NCI-H82 treated with DMSO at 0.1 percent for 48 hours (cell line): ENCODE measurements around the gene GPC3.

Experiments
- DNase-seq: peaks from one replicate; lab custom pipeline; 2025; ENCODE audit not compliant: unreplicated experiment; lab: John Stamatoyannopoulos, UW

GPC3 gene

DNA sequence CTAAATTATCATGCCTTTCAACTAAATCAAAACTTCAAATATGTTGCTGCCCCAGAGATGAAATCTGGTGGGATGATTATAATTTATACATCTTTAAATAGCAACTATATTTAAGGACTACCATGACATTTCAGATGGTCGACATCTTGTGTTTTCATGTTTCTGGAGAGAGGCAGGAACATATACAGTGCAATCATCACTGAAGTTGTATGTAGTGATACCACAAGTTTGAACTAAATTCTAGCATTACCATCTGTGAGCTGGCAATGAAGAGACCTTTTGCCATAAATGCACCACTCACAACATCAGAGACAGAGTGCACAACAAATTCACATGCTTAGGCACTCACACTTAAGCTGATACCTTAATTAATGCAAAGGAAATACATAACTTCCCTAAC is 373.7 kb downstream of the GPC3 start:
- no peak for DNase-seq

- no peak for DNase-seq
Observed at GRCh38 chrX:133610056-133610455, 375.3 kb downstream of the GPC3 start.

- DNase-seq = no peak
Observed at GRCh38 chrX:133609166-133609565, 376.2 kb downstream of the GPC3 start.

DNA sequence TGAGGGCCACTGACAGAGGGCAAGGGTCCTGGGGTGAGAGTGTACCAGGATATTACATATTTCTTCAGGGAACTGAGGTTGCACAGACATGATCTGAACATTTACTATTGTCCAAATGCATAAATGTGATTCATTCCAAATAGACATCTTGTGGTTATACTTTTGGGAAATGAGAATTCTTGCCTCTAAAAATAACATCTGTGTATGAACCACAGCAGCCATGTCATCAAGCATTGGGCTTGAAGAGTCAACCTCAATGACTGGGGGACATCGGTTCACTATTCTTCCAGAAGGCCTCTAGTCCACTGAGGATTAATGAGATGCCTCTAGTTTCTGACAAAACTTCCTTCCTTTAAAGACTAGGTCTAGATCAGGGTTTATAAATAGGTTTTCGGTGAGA is 377.0 kb downstream of the GPC3 start:
- no peak for DNase-seq

DNA sequence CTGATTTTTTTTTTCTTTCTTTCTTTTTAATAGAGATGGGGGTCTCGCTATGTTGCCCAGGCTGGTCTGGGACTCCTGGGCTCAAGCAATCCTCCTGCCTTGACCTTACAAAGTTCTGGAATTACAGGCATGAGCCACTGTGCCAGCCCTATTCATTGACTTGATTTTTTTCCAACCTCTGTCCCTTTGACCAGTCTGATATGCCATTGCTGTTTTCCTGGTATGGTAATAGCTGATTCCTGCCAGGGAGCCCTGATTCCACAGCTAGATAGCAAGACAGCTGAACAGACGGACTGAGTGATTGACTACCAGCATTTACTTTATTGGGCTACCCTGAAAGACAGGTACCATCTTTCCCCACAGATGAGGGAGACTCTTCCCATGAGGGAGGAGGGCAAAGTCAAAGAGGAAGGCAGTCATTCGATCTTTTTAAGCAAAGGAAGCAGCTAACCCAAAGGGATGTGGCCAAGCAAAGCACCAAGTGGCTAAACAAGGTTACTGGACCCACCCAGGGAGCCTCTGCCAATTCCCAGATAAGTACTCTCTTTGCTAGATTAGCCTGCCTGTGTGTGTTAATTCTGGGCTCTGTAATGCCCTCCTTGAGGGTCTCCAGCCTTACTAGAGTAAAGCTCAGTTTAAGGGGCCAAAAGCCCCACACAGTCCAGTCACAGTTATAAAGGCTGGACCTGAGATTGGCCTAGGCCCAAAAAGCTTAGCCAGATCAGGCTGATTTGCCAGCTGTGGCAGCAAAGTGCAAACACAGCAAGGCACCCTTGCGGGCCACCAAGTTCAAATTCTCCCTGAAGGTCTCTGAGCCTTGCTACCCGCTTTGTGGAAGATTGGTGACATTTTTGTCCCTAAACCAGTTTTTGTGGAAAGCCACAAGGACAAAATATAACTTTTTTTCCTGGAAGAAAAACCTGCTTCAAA is 377.7 kb downstream of the GPC3 start:
- DNase-seq = no peak

DNA sequence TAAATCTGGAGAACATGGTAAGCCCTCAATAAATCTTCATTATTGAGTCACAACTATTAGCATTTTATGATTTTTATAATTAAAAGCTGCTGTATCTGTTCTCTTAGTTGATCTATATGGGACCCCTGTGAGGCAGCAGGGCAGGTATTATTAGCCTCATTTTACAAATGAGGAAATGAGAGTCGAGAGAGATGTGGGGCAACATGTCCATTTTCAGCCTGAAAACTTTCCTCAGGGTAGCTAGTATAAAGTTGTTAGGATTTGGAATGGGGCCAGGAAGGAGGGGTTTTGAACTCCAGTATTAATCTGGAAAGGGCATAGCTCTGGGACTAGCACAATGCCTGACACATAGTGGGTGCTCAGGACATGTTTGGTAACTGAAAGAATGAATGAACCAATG is 378.4 kb downstream of the GPC3 start:
- no peak for DNase-seq

GRCh38 chrX:133604801-133605200 is 380.6 kb downstream of the GPC3 start:
- no peak for DNase-seq

DNA sequence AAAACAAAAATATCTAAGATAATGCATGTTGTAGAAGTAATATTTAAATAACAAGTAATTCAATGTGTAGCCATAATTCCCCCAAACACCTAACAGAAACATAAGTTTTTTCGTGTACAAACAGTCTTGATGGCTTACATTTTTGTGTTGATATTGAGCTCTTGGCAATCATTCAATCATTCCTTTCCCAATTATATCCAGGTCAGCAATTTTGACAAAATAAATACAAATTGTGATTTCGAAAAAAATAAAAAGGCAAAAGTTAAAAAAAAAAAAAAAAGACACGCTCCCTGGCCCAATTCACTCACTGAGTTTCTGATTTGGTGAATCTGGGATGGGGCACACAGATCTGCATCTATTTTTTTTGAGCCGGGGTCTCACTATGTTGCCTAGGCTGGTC is 382.5 kb downstream of the GPC3 start:
- no peak for DNase-seq

- DNase-seq = no peak
Observed at GRCh38 chrX:133601116-133601515, 384.3 kb downstream of the GPC3 start.

DNA sequence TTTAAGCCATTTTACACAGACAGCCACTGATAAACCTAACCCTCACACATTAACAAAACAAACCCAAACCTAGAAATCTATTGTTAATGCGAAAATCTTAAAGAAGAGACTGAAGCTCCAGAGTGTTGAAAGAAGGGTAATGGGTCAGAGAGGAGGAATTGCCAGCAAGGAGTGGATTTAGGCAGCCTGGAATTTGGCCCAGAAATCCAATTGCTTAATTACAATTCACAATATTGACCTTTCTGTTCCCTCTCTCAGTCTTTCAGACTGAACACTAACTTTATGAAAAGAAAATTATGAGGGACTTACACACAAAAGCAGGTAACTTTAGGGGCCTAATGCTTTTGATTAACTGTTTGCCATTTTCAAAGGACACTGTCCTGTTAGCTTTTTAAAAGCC is 384.9 kb downstream of the GPC3 start:
- DNase-seq = no peak

DNA sequence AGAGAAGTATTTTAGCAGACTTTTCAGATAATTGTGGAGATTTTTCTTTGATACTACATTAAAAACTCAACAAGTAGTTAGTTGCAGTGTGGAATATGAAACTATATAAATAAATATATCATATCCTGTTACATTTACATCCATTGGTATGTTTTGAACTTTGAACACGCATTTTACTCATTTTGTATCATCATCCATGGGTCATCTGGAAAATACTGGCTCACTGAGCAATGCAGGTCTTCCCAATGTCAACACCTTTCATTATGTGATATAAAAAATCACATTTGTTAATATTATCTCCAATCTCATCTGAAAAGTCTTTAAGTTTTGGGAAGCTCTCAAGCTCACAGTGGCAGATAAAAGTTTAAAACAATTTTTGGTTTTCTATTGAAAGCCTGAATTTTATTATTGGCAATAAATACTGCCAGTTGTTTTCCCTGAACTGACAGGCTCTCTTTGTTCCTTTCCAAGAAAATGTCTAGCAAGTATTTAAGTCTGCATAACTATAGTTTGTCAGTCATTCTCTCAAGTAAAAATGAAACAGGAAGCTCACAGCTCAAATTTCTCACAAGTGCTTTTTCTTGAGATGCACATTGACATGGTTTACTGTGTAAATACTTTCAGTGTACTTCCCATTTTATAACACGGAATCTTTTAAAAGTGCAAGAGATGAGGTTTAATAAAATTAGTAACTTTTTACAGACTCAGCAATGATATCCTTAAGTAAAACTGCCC is 386.6 kb downstream of the GPC3 start:
- no peak for DNase-seq

DNA sequence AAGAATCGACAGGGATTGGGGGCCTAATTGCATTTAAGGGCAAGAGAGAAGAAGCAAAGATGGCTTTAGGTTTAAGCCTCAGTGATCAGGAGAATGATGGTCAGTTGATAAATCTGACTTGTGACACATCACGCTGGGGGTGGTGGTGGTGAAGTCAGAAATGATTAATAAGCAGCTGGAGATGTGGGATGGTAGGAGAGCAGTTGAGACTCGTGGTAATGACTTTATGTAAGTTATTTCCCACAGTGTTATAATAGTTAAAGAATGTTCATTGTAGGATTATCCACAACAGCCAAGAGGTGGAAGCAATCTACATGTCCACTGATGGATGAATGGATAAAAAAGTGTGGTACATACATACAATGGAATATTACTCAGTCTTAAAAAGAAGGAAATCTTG is 391.2 kb downstream of the GPC3 start:
- no peak for DNase-seq

DNA sequence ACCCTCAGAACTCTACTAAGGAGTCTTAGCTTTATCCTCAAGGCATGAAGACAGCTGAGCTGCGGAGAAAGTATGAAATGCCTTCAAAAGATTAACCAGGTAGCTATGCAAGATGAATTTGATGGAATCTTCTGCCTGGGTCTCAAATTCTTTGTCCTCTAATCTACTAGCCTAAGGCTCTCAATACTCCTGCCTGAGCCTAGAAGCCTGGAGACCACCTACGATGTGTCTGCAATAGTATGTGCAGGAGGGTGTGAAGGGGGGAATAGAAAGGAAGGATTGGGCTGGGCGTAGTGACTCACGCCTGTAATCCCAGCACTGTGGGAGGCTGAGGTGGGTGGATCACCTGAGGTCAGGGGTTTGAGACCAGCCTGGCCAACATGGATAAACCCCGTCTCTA is 391.9 kb downstream of the GPC3 start:
- DNase-seq = no peak

DNA sequence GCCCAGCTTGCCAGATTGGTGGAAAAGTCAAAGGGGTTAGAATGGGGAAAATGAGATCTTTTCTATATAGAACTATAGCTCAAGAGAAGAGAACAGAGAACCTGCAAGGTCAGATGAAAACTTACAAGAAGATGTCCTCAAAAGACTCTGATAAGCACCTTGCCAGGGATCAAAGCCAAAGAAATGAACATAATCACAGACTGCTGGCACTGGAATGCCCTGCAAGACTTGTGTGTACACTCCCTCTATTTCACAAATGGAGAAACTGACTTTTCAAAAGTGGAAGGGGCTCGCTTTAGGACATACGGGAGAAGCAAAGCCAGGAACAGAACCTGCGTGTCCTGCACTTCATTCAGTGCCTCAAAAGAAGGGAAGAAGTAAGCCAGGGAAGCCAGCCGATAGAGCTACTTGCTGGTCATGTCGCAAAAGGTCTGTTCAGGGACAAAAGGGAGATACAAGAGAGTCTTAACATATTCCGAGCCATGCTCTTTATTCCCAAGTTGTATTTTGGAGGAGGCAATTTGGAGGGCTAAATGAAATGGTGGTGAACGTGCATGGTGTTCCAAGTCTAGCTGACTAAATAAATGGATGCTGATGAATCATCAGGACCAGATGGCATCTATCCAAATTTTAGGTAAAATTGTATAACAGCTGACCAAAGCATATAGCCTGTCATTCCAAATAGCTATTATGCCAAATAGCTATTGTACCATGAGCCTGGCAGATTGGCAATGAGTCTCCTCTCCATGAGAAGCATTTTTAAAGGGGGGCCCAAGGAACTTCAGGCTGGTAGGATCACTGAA is 394.5 kb downstream of the GPC3 start:
- no peak for DNase-seq

- DNase-seq = no peak
Observed at GRCh38 chrX:133588827-133589226, 396.6 kb downstream of the GPC3 start.

GRCh38 chrX:133587818-133588217 is 397.6 kb downstream of the GPC3 start:
- no peak for DNase-seq

GRCh38 chrX:133587071-133587470 is 398.3 kb downstream of the GPC3 start:
- DNase-seq = no peak

DNA sequence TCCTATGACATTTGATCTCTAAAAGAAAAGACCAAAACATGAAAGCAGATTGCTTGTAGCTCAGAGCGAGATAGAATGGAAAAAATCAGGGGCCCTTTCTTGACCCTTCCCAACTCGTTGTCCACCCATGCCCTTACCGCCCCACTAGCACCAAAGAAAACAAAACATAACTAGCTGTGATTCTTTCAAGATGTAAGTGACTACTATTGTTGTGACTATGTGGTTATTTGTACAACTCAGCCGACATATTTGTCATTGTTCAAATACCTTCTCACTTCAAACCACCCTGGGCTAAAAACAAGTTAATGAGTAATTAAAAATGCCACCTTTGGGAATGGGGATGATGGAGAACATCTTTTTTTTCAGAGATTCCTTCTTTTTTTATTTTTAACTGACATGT is 399.0 kb downstream of the GPC3 start:
- no peak for DNase-seq

- DNase-seq = no peak
Observed at GRCh38 chrX:133583825-133584224, 401.6 kb downstream of the GPC3 start.

DNA sequence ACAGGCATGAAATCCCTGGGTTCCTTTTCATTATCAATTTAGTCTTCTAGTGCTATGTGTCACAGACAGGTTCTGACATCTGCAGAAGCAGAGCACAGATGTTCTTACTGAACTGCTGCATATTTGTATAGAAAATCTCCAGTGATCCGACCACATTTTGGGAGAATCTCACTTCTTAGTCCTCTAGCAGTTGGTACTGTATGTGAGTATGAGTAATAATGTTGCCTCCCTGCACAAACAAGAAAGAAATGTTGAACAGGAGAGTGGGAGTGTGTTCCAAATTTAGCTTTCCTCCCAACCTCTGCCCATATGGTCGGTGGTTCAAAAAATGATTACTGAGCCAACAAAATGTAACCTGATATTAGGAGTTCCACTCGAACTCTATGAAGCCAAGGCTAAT is 404.8 kb downstream of the GPC3 start:
- no peak for DNase-seq

DNA sequence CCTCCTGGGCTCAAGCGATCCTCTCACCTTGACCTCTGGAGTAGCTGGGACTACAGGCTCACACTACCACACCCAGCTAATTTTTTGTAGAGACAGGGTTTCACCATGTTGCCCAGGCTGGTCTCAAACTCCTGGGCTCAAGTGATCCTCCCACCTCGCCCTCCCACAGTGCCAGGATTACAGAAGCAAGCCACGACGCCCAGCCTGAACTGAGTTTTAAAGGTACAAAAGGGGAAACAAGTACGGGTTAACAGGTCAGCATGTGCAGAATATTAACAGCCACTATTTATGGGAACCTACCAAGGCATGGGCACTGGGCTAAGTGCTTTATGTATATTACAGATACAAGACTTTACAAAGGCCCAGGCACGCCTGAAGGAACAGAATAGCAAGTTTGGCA is 405.8 kb downstream of the GPC3 start:
- no peak for DNase-seq

GRCh38 chrX:133576876-133577275 is 408.5 kb downstream of the GPC3 start:
- DNase-seq = no peak
